Measurements from ENCODE around the gene TBC1D20.
"Not testable (repeated sequence)": the region's sequence is repeated elsewhere in the genome, so short reads cannot be mapped to it uniquely, and the experiment has no call there.

Gene TBC1D20

GRCh38 chr20:462199-462991, at the start of gene TBC1D20:
Gene TBC1D20 (minus strand): TSS chr20:462533. CDS start chr20:462405, 128 bp downstream.
- peak in 13 of 14 donors; percentile 54 to 88 (median 76) for DNase-seq

GRCh38 chr20:510328-511057, 48.2 kb upstream of the TBC1D20 start:
- not testable (repeated sequence) for DNase-seq

- DNase-seq: not testable (repeated sequence)
These were observed 46.0 kb upstream of the TBC1D20 start for GRCh38 chr20:508364-508787.

- DNase-seq: no peak
These were observed 45.5 kb upstream of the TBC1D20 start for GRCh38 chr20:507761-508332.

- no peak for DNase-seq
These were observed 44.8 kb upstream of the TBC1D20 start for GRCh38 chr20:507006-507758.

- DNase-seq: no peak
These were observed 42.3 kb upstream of the TBC1D20 start for GRCh38 chr20:504632-505075.

GRCh38 chr20:503048-503737, 40.9 kb upstream of the TBC1D20 start:
- no peak for DNase-seq

- no peak for DNase-seq
These were observed 35.6 kb upstream of the TBC1D20 start for GRCh38 chr20:497979-498378.

GRCh38 chr20:496126-496696, 33.9 kb upstream of the TBC1D20 start:
- no peak for DNase-seq

- no peak for DNase-seq
These were observed 29.8 kb upstream of the TBC1D20 start for GRCh38 chr20:492159-492558.

GRCh38 chr20:487655-488054, 25.3 kb upstream of the TBC1D20 start:
- no peak for DNase-seq

GRCh38 chr20:483815-484644, 21.7 kb upstream of the TBC1D20 start:
- peak in 5 of 14 donors; percentile 2 to 25 (median 8) for DNase-seq

GRCh38 chr20:481167-481566, 18.8 kb upstream of the TBC1D20 start:
- DNase-seq: no peak

GRCh38 chr20:480044-480443, 17.7 kb upstream of the TBC1D20 start:
- DNase-seq: no peak

- DNase-seq: no peak
These were observed 17.2 kb upstream of the TBC1D20 start for GRCh38 chr20:479487-479886.

- DNase-seq: peak in 2 of 14 donors; percentile 3 to 17
These were observed 16.7 kb upstream of the TBC1D20 start for GRCh38 chr20:478949-479429.

- no peak for DNase-seq
These were observed 15.9 kb upstream of the TBC1D20 start for GRCh38 chr20:478010-478948.

GRCh38 chr20:476561-477249, 14.4 kb upstream of the TBC1D20 start:
- DNase-seq: not testable (repeated sequence)

Measured in C1 segment of cervical spinal cord (tissue), 14 donors.